Spleen (tissue), 11 donors: Measurements from ENCODE around the gene ABO. TPM values are rescaled to one million over a fixed set of nuclear protein-coding genes. Genes with fewer than 3 reads are reported as not detected.
"Not testable (repeated sequence)": the region's sequence is repeated elsewhere in the genome, so short reads cannot be mapped to it uniquely, and the experiment has no call there.

ENCODE experiments used
- DNase-seq: peaks from one replicate; pipeline ENCODE4 v3.0.0-alpha.2; 2020
- H3K27ac ChIP-seq, 8 donors: fragments of 200-600 bp; sonication (generic) in 7 of 8; 1 replicate in 4 of 8; 2 replicates in 4 of 8; pipeline versions ENCODE4 v1.5.0 to v1.8.0; 2016 to 2021; ENCODE audit warnings: inconsistent platforms in 4 of 8, mild to moderate bottlenecking in 4 of 8, moderate library complexity in 1 of 8
- H3K27me3 ChIP-seq, 7 donors: fragments of 200-600 bp; sonication (generic) in 6 of 7; replicated peaks in 1 of 7; 1 replicate in 4 of 7; 2 replicates in 3 of 7; pipeline versions ENCODE4 v1.5.0 to v1.8.0; 2016 to 2021; ENCODE audit warnings: inconsistent platforms in 3 of 7, mild to moderate bottlenecking in 1 of 7
- H3K36me3 ChIP-seq, 6 donors: fragments of 200-600 bp; sonication (generic) in 5 of 6; 1 replicate in 4 of 6; 2 replicates in 2 of 6; pipeline versions ENCODE4 v1.5.0 to v1.8.0; 2016 to 2021; ENCODE audit warnings: inconsistent platforms in 2 of 6
- H3K4me1 ChIP-seq, 6 donors: fragments of 200-600 bp; sonication (generic) in 5 of 6; 1 replicate in 3 of 6; 2 replicates in 3 of 6; pipeline versions ENCODE4 v1.5.0 to v1.8.0; 2016 to 2021; ENCODE audit warnings: inconsistent platforms in 3 of 6
- H3K4me3 ChIP-seq, 8 donors: fragments of 200-600 bp; sonication (generic) in 7 of 8; 1 replicate in 4 of 8; 2 replicates in 4 of 8; pipeline versions ENCODE4 v1.5.0 to v1.8.0; 2016 to 2021; ENCODE audit warnings: inconsistent platforms in 4 of 8, mild to moderate bottlenecking in 4 of 8, moderate library complexity in 2 of 8
- H3K9me3 ChIP-seq, 8 donors: fragments of 200-600 bp; sonication (generic) in 7 of 8; 1 replicate in 4 of 8; 2 replicates in 4 of 8; pipeline versions ENCODE4 v1.5.0 to v1.8.0; 2016 to 2021; ENCODE audit warnings: inconsistent platforms in 4 of 8
- POLR2A ChIP-seq, 3 donors: fragments of 450-650 bp; IDR thresholded peaks; one replicate each; pipeline ENCODE4 v1.5.1; 2017; ENCODE audit warnings: antibody characterized with exemption in 3 of 3, mild to moderate bottlenecking in 1 of 3
- POLR2AphosphoS5 ChIP-seq, 3 donors: sonication (generic); formaldehyde crosslinking; IDR thresholded peaks; one replicate each; pipeline ENCODE4 v1.5.1; 2017; ENCODE audit warnings: antibody characterized with exemption in 3 of 3
- WGBS, 5 donors: extraction: QIAGEN DNeasy Blood & Tissue Kit in 3 of 5; methylation state at CpG; one replicate each; pipeline versions ENCODE4 v1.1.5 to v1.1.7; 2013 to 2018; 5-methylcytosine and 5-hydroxymethylcytosine counted together
- intact Hi-C: fragments of 100-400 bp; cut with DNase I; formaldehyde crosslinking; loops from one replicate; pipeline ENCODE4 v1.15.0; 2023; ENCODE audit warnings: low total_unique reads
- polyA plus RNA-seq, 3 donors: library from polyadenylated mRNA; stranded (reverse); fragments of 200-250 nt; gene quantifications; one replicate each; pipeline ENCODE4 v1.2.1, GENCODE V29; 2013
- total RNA-seq, 7 donors: library from RNA; depleted of rRNA in 3 of 7; stranded (reverse); fragments of >200 nt in 3 of 7; fragmentation: NEBNext Ultra II Directional in 4 of 7; extraction: Animal tissue kit (Norgen Biotek cat#: 25700) in 4 of 7; gene quantifications; one replicate each; pipeline versions ENCODE4 v1.1.0 to v1.2.1, GENCODE V29; 2016 to 2021
- TF ChIP-seq, protein P1 (sequence below), 11 experiments: fragments of 200-600 bp in 7 of 11; fragments of 450-650 bp in 4 of 11; sonication (generic) in 4 of 11; IDR thresholded peaks in 8 of 11; conservative IDR thresholded peaks in 3 of 11; 1 replicate in 7 of 11; 2 replicates in 4 of 11; pipeline versions ENCODE4 v1.4.0 to v1.8.0; 2016 to 2021; ENCODE audit warnings: antibody characterized with exemption in 11 of 11, inconsistent platforms in 4 of 11, mild to moderate bottlenecking in 1 of 11
- donor health status: healthy with polysubstance abuse.
- donor health status: DM: no; HTN: no; CAD: no; lungs with moderate emphysema.
- donor health status: DM: no; HTN: no; CAD: no.
- donor health status: Bipolar disorder and iron deficiency.
- donor health status: healthy.
- donor health status: DM: no; HTN: no; CAD: no.
- donor health status: DM: yes; HTN: yes; CAD: no.

The ABO gene
- total and polyA plus RNA-seq, 10 donors, result 0.26 to 5.8 (median 2.3) TPM

DNA sequence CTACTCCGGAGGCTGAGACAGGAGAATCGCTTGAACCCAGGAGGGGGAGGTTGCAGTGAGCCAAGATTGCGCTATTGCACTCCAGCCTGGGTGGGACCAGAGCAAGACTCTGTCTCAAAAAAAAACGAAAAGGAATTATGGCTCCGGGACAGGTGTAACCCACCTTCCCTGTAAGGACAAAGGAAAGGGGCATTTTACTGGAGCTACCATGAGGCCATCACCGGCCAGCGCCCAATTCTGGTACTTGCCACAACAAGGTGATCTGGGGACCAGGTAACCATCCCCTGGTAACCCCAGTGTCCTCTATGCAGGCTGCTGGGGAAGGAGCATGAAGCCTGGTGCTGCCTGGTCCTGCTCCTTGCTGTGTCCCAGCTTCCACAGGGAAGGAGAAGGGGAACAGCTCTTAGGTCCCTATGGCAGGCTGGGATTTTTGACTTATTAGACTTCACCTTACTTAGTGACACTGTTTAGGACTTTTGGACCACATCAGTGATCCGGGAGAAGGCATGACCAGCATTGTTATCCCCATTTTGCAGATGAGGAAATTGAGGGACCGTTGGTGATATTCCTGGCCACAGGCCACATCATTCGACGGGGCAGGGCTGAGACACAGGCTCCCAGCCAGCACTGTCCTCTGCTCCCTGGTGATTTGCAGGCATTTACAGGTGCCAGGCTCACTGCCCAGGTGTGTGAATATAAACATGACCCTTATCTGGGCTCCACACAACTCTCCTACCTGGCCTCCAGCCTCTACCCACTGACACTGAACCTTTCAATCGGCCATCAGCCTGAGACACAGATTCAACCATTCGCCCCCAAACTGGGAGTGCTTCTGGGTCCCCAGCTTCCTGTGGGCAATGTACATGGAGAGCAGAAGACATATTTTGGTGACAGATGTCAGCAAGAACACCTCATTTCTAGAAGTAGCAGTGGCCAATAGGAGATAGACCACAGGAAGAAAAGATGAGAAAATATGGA, 26.5 kb upstream of the ABO start:
- TF ChIP-seq, protein P1, sequence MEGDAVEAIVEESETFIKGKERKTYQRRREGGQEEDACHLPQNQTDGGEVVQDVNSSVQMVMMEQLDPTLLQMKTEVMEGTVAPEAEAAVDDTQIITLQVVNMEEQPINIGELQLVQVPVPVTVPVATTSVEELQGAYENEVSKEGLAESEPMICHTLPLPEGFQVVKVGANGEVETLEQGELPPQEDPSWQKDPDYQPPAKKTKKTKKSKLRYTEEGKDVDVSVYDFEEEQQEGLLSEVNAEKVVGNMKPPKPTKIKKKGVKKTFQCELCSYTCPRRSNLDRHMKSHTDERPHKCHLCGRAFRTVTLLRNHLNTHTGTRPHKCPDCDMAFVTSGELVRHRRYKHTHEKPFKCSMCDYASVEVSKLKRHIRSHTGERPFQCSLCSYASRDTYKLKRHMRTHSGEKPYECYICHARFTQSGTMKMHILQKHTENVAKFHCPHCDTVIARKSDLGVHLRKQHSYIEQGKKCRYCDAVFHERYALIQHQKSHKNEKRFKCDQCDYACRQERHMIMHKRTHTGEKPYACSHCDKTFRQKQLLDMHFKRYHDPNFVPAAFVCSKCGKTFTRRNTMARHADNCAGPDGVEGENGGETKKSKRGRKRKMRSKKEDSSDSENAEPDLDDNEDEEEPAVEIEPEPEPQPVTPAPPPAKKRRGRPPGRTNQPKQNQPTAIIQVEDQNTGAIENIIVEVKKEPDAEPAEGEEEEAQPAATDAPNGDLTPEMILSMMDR (IDR thresholded peaks at IDR 0.05 in 8 of 11, conservative IDR thresholded peaks at IDR 0.05 in 3 of 11), result no peak
- no peak for TF ChIP-seq POLR2AphosphoS5 (IDR thresholded peaks at IDR 0.05)
- TF ChIP-seq POLR2A (IDR thresholded peaks at IDR 0.05), result no peak
- H3K4me3 ChIP-seq, result no peak overlapping the region
- H3K36me3 ChIP-seq, result no peaks in the 10 kb centered on the region
- H3K27ac ChIP-seq, result no peak overlapping the region
- H3K4me1 ChIP-seq, result no peaks in the 10 kb centered on the region
- peaks cover 0 to 44% (median 0%) of the 10 kb centered on the region in 7 donors for H3K27me3 ChIP-seq
- DNase-seq, result no peak
- 88 to 91% (median 90%) methylated on average over 9 to 13 of the region's 13 CpGs for WGBS, 5 donors
- H3K9me3 ChIP-seq, result no peaks in the 10 kb centered on the region
- intact Hi-C loops, result no loop called here

- intact Hi-C loops, DNase-seq, H3K36me3 ChIP-seq, H3K27ac ChIP-seq, H3K9me3 ChIP-seq, H3K4me3 ChIP-seq, H3K4me1 ChIP-seq: not testable (repeated sequence)
- H3K27me3 ChIP-seq, result peaks cover 0 to 53% (median 0%) of the 10 kb centered on the region in 7 donors
- WGBS, 5 donors, result 78 to 89% (median 87%) methylated on average over 12 to 16 of the region's 16 CpGs
Observed at GRCh38 chr9:133299996-133300395, 25.0 kb upstream of the ABO start.

DNA sequence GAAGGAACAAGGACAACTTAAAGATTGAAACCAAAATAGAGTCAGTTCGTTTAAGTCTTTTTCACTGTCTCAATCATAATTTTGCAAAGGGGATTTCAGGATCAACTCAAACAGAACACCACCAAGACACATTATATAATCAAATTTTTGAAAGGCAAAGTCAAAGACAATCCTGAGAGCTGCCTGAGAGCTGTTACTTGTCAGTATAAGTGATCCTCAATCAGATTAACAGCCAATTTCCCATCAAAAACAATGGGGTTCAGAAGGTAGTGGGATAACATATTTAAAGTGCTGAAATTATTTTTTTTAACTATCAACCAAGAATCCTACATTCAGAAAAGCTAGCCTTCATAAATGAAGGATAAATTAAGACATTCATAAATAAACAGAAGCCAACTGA, 19.3 kb upstream of the ABO start:
- no peak for DNase-seq
- intact Hi-C loops, result no loop called here
- Histone ChIP-seq H3K9me3 (peaks cover 0 to 40% (median 24%) of the 10 kb centered on the region in 8 donors), H3K27me3 (peaks cover 0 to 50% (median 0%) of the 10 kb centered on the region in 7 donors), H3K36me3 (no peaks in the 10 kb centered on the region), H3K4me1 (no peaks in the 10 kb centered on the region), H3K4me3 (no peak overlapping the region), H3K27ac (no peak overlapping the region)
- TF ChIP-seq POLR2AphosphoS5 (IDR thresholded peaks at IDR 0.05), result no peak
- TF ChIP-seq POLR2A (IDR thresholded peaks at IDR 0.05), result no peak
- TF ChIP-seq, protein P1 (IDR thresholded peaks at IDR 0.05 in 8 of 11, conservative IDR thresholded peaks at IDR 0.05 in 3 of 11), result no peak
- 47 to 68% (median 66%) methylated on average over 1 of the region's 1 CpG for WGBS, 5 donors

- 89 to 93% (median 91%) methylated on average over 2 of the region's 2 CpGs for WGBS, 5 donors
- Histone ChIP-seq H3K4me1 (no peaks in the 10 kb centered on the region), H3K36me3 (no peaks in the 10 kb centered on the region), H3K27me3 (peaks cover 0 to 24% (median 0%) of the 10 kb centered on the region in 7 donors), H3K4me3 (no peak overlapping the region), H3K27ac (no peak overlapping the region), H3K9me3 (peaks cover 4 to 56% (median 36%) of the 10 kb centered on the region in 8 donors)
- intact Hi-C loops, result no loop called here
- no peak for DNase-seq
- TF ChIP-seq POLR2AphosphoS5 (IDR thresholded peaks at IDR 0.05) (no peak), POLR2A (IDR thresholded peaks at IDR 0.05) (no peak)
- TF ChIP-seq, protein P1 (IDR thresholded peaks at IDR 0.05 in 8 of 11, conservative IDR thresholded peaks at IDR 0.05 in 3 of 11), result no peak
Observed at GRCh38 chr9:133290751-133291302, 15.8 kb upstream of the ABO start.
